Measurements from ENCODE around the gene PTPN20.

GRCh38 chr10:47045331-47045861 lies 134.2 kb downstream of the PTPN20 start:
- TF ChIP-seq ZNF8 (CRISPR knock-in tag; IDR thresholded peaks at IDR 0.05) (no peak), CSRNP3 (CRISPR knock-in tag; IDR thresholded peaks at IDR 0.05) (no peak), PATZ1 (CRISPR knock-in tag; IDR thresholded peaks at IDR 0.05; ENCODE audit: borderline replicate concordance) (no peak), CREB5 (CRISPR knock-in tag; IDR thresholded peaks at IDR 0.05; ENCODE audit: low read depth) (no peak)

Data from SK-N-SH treated with all-trans-retinoic acid at 6 μM for 48 hours (cell line).